MM.1S (cell line): ENCODE results near the gene SGSM1.

Source experiments
- EZH2 ChIP-seq: fragments of 300-600 bp; sonication (generic); optimal IDR thresholded peaks from 2 replicates; pipeline ENCODE3; 2017; ENCODE audit warnings: low read depth, mild to moderate bottlenecking, antibody characterized with exemption, low read length, mixed read lengths
- EZH2phosphoT487 ChIP-seq: fragments of 300-600 bp; sonication (generic); IDR thresholded peaks from 2 replicates; pipeline ENCODE4 v1.6.1; 2018; ENCODE audit warnings: antibody characterized with exemption, low read length
- TF ChIP-seq, protein P1 (sequence below): fragments of 300-600 bp; sonication (generic); IDR thresholded peaks from 2 replicates; pipeline ENCODE4 v1.5.1; 2016; ENCODE audit warnings: antibody characterized with exemption, low read length, mixed read lengths

DNA sequence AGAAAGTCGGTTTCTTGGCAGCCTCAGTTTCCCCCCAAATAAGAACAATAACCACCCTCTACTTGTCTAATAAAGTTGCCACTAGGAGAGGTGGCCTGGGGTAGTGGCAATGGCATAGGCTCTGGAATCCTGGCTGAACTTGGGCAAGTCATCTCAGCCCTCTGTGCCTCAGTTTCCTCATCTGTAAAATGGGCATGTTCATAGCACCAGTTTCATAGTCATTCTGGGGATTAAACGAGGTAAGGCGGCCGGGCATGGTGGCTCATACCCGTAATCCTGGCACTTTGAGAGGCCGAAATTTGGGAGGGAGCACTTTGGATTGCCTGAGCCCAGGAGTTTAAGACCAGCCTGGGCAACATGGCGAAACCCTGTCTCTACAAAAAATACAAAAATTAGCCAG lies 63.0 kb downstream of the SGSM1 start:
- TF ChIP-seq, protein P1, sequence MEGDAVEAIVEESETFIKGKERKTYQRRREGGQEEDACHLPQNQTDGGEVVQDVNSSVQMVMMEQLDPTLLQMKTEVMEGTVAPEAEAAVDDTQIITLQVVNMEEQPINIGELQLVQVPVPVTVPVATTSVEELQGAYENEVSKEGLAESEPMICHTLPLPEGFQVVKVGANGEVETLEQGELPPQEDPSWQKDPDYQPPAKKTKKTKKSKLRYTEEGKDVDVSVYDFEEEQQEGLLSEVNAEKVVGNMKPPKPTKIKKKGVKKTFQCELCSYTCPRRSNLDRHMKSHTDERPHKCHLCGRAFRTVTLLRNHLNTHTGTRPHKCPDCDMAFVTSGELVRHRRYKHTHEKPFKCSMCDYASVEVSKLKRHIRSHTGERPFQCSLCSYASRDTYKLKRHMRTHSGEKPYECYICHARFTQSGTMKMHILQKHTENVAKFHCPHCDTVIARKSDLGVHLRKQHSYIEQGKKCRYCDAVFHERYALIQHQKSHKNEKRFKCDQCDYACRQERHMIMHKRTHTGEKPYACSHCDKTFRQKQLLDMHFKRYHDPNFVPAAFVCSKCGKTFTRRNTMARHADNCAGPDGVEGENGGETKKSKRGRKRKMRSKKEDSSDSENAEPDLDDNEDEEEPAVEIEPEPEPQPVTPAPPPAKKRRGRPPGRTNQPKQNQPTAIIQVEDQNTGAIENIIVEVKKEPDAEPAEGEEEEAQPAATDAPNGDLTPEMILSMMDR = no peak
- no peak for TF ChIP-seq EZH2
- no peak for TF ChIP-seq EZH2phosphoT487
